ENCODE results near the gene SLC1A1.

Gene SLC1A1

GRCh38 chr9:4615251-4615650 is 125.0 kb downstream of the SLC1A1 start:
- DNase-seq, result peak; percentile 58
- no peaks in the 10 kb centered on the region for H3K27me3 ChIP-seq (replicated peaks)

GRCh38 chr9:4615778-4616177 is 125.5 kb downstream of the SLC1A1 start:
- no peak overlapping the region for H3K27ac ChIP-seq
- H3K4me3 ChIP-seq (ENCODE audit: low read depth, low read length), result no peak overlapping the region
- no peak for TF ChIP-seq CTCF (IDR thresholded peaks at IDR 0.05; ENCODE audit: low read depth, low read length, missing control alignments)
- in situ Hi-C loops (cut with HindIII; ENCODE audit: low pct_ligation_motif_present, low sequenced_read_pairs), result no loop called here
- H3K27me3 ChIP-seq (replicated peaks), result no peaks in the 10 kb centered on the region
- no peak for DNase-seq
- no peaks in the 10 kb centered on the region for H3K36me3 ChIP-seq (replicated peaks)

More at GRCh38 chr9:4615251-4615650, 125.0 kb downstream of the SLC1A1 start:
- no peak overlapping the region for H3K27ac ChIP-seq
- no peak for TF ChIP-seq CTCF (IDR thresholded peaks at IDR 0.05; ENCODE audit: low read depth, low read length, missing control alignments)
- no peaks in the 10 kb centered on the region for H3K36me3 ChIP-seq (replicated peaks)
- in situ Hi-C loops (cut with HindIII; ENCODE audit: low pct_ligation_motif_present, low sequenced_read_pairs), result no loop called here
- no peak overlapping the region for H3K4me3 ChIP-seq (ENCODE audit: low read depth, low read length)

- DNase-seq, result no peak
- Histone ChIP-seq H3K4me3 (ENCODE audit: low read depth, low read length) (no peak overlapping the region), H3K27ac (no peak overlapping the region), H3K27me3 (replicated peaks) (no peaks in the 10 kb centered on the region), H3K36me3 (replicated peaks) (no peaks in the 10 kb centered on the region)
- TF ChIP-seq CTCF (IDR thresholded peaks at IDR 0.05; ENCODE audit: low read depth, low read length, missing control alignments), result no peak
- in situ Hi-C loops (cut with HindIII; ENCODE audit: low pct_ligation_motif_present, low sequenced_read_pairs), result no loop called here
Observed at GRCh38 chr9:4617752-4618151, 127.5 kb downstream of the SLC1A1 start.

- in situ Hi-C loops (cut with HindIII; ENCODE audit: low pct_ligation_motif_present, low sequenced_read_pairs), result no loop called here
- TF ChIP-seq CTCF (IDR thresholded peaks at IDR 0.05; ENCODE audit: low read depth, low read length, missing control alignments), result no peak
- H3K27ac ChIP-seq, result no peak overlapping the region
- H3K4me3 ChIP-seq (ENCODE audit: low read depth, low read length), result no peak overlapping the region
- no peaks in the 10 kb centered on the region for H3K27me3 ChIP-seq (replicated peaks)
- no peaks in the 10 kb centered on the region for H3K36me3 ChIP-seq (replicated peaks)
- no peak for DNase-seq
Observed at GRCh38 chr9:4618700-4619099, 128.4 kb downstream of the SLC1A1 start.

GRCh38 chr9:4620057-4620765 is 129.9 kb downstream of the SLC1A1 start:
- in situ Hi-C loops (cut with HindIII; ENCODE audit: low pct_ligation_motif_present, low sequenced_read_pairs), result no loop called here
- Histone ChIP-seq H3K36me3 (replicated peaks) (no peaks in the 10 kb centered on the region), H3K27ac (no peak overlapping the region), H3K27me3 (replicated peaks) (no peaks in the 10 kb centered on the region), H3K4me3 (ENCODE audit: low read depth, low read length) (no peak overlapping the region)
- DNase-seq, result no peak
- TF ChIP-seq CTCF (IDR thresholded peaks at IDR 0.05; ENCODE audit: low read depth, low read length, missing control alignments), result no peak
